GM12891 (cell line): ENCODE results near the gene RGS10.

Source experiments
- DNase-seq: peaks from one replicate; pipeline ENCODE4 v3.0.0; 2011; ENCODE audit warnings: low spot score; ENCODE audit not compliant: insufficient read length
- FAIRE-seq: peaks from 2 replicates; lab custom pipeline; 2011; peaks lifted over from hg19 to GRCh38; lab: Jason Lieb, UNC
- PAX5 ChIP-seq: IDR thresholded peaks from 2 replicates; pipeline ENCODE4 v1.6.1; 2011; ENCODE audit warnings: low read length, moderate library complexity, mild to moderate bottlenecking; ENCODE audit not compliant: insufficient read depth, severe bottlenecking
- POLR2A ChIP-seq: IDR thresholded peaks from 2 replicates; pipeline ENCODE4 v1.6.1; 2011; ENCODE audit warnings: low read depth, low read length, control low read depth
- POLR2AphosphoS5 ChIP-seq: IDR thresholded peaks from 2 replicates; pipeline ENCODE4 v1.6.1; 2011; ENCODE audit warnings: low read depth, low read length, control low read depth
- POU2F2 ChIP-seq: IDR thresholded peaks from 2 replicates; pipeline ENCODE4 v1.6.1; 2011; ENCODE audit warnings: low read depth, mild to moderate bottlenecking, control low read depth, low read length, moderate library complexity
- SPI1 ChIP-seq: IDR thresholded peaks from 2 replicates; pipeline ENCODE4 v1.6.1; 2011; ENCODE audit warnings: low read depth, low read length, control low read depth
- TAF1 ChIP-seq: IDR thresholded peaks from 2 replicates; pipeline ENCODE4 v1.6.1; 2011; ENCODE audit warnings: low read depth, low read length, control low read depth

Gene RGS10

GRCh38 chr10:119500821-119501220 lies 41.7 kb downstream of the RGS10 start:
- DNase-seq (no peak), FAIRE-seq (peak; percentile 55)
- no peak for TF ChIP-seq POLR2AphosphoS5
- TF ChIP-seq SPI1, result no peak
- no peak for TF ChIP-seq POLR2A
- TF ChIP-seq TAF1, result no peak
- TF ChIP-seq PAX5, result no peak
- TF ChIP-seq POU2F2, result no peak

DNA sequence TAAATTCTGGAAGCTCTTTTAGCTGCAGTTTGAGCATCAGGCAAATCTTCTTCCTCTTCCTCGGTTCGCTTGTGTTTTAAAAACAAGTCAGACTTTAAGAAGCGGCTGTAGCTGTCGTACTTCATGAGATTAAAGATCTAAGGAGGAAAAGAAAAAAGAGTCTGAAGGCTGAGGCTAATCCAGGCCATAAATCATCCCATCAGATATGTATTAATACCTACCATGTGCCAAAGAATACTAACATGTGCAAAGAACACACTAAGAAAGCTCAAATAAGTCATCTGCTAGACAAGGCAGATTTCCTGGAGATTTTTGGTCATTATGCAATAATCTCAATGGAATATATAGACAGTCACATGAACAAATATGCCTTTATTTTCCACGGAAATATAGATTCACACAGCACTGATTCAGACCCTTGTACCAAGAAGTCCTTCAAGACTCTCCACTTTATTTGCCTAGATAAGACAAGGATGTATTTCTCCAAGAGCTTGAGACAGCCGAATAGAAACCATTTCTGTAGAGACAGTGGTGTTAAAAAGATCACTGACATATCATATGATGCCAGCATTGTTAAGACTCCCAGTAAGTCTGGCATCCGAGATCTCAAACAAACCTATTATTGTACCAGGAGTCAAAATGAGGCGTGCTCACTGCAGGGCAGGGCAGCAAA lies 42.3 kb downstream of the RGS10 start:
- FAIRE-seq, result peak; percentile 48
- TF ChIP-seq TAF1 (no peak), POU2F2 (no peak), POLR2AphosphoS5 (no peak), PAX5 (no peak), POLR2A (no peak), SPI1 (no peak)
- no peak for DNase-seq

GRCh38 chr10:119499677-119500002 lies 42.9 kb downstream of the RGS10 start:
- FAIRE-seq (no peak), DNase-seq (no peak)
- TF ChIP-seq PAX5 (no peak), TAF1 (no peak)

DNA sequence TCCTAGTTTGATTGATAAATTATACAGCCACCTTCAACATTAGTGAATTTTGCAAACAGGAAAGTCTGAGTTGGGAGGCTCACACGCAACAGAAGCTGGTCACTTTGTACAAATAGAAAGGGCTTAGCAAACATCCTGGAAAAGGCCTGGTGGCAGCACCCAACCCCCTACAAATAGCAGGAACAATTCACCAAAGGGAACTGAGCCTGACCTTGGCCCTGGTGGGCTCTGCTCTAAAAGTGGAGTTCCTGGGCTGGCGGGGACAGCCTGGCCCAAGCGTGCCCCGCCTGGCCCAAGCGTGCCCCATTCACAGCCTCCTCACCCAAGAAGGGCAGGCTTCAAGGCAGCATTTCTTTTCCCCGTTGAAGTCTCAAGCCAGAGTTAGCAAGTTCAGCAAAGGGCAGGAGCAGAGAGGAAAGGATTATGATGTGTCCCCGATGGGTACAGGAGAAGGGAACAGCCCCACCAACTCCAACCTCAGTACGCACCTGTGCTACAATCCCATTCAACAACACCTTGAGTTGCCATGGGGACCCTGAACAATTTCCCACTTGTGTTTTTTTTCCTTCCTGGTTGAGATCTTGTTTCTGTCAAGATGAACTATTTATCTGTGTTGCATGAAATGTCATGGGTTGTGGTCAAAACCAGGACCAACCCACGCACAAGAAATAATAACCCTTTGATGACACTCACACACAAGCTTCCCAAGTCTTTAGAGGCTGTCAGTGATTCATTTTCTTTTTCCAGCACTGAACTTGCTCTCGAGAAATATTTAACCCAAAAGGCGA lies 43.4 kb downstream of the RGS10 start:
- DNase-seq, result no peak
- TF ChIP-seq POU2F2 (no peak), TAF1 (no peak), POLR2AphosphoS5 (no peak), POLR2A (no peak), SPI1 (no peak), PAX5 (no peak)
- FAIRE-seq, result peak; percentile 72

- DNase-seq (no peak), FAIRE-seq (no peak)
- no peak for TF ChIP-seq POLR2AphosphoS5
- no peak for TF ChIP-seq SPI1
- no peak for TF ChIP-seq PAX5
- no peak for TF ChIP-seq POU2F2
- no peak for TF ChIP-seq TAF1
- TF ChIP-seq POLR2A, result no peak
Observed at GRCh38 chr10:119497243-119497642, 45.3 kb downstream of the RGS10 start.

DNA sequence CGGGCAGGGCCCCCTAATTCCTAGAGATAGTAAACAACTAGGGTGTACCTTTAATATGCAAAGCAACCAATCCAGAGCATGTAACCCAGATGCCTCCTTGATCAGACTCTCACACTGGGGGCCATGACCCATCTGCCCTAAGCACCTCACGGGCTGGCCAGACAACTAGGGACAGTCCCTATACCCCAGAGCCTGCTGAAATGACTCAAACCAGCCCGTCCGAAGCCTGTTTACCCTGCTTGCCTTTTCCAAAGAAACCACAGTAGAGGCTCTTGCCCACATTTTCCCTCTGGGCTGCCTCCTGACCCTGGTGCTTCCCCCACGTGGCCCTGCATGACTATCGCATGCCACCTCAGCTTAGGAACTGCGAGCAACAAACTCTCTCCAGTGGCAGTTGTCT lies 46.2 kb downstream of the RGS10 start:
- TF ChIP-seq SPI1, result no peak
- TF ChIP-seq POU2F2, result peak; percentile 75; the same call in 1 of the 2 replicates
- TF ChIP-seq POLR2A, result no peak
- DNase-seq, result no peak
- FAIRE-seq, result peak; percentile 86

DNA sequence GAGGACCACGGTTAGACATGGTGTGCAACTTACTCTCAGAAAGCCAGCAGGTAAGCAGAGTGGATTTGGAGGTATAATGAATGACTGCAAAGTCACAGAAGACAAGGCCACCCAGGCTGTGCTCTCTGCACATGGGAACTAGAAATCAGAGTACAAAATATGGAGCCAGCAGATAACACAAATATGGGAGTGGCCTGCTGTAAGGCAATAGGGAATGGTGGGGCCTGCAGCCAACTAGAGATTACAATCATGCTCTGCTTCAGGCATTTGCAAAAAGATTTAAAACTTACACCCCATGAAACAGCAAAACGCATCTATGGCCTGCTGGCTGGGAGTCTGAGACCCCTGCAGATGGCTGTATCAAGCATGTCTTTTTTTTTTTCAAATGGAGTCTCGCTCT lies 47.0 kb downstream of the RGS10 start:
- DNase-seq, result no peak
- FAIRE-seq, result no peak
- TF ChIP-seq TAF1 (no peak), SPI1 (no peak), POLR2A (no peak), POU2F2 (no peak), POLR2AphosphoS5 (no peak), PAX5 (no peak)

DNA sequence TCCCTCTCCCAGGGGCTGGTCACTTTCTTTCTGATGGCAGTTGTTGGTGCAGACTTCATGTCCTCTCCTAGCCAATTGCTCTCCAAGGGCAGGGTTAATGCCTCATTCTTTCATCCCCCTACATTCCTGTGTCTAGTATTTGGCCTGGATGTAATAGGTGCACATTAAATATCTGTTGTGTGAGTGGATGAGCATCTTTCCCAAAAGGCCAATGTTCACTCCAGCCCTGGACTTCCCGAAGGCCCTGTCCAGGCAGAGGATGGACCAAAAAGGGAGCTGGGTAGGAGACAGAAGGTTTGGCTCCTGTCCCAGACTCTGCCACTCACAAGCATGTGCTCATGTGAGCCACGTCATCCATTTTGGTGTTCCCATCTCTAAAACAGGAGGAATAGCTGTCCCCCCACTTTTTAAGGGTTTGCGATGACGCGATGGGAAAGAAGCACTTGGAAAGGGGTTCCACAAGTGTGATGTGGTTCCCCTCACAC lies 47.5 kb downstream of the RGS10 start:
- no peak for FAIRE-seq
- DNase-seq, result no peak
- TF ChIP-seq POLR2AphosphoS5 (no peak), POU2F2 (no peak), PAX5 (no peak), TAF1 (no peak), SPI1 (no peak), POLR2A (no peak)

DNA sequence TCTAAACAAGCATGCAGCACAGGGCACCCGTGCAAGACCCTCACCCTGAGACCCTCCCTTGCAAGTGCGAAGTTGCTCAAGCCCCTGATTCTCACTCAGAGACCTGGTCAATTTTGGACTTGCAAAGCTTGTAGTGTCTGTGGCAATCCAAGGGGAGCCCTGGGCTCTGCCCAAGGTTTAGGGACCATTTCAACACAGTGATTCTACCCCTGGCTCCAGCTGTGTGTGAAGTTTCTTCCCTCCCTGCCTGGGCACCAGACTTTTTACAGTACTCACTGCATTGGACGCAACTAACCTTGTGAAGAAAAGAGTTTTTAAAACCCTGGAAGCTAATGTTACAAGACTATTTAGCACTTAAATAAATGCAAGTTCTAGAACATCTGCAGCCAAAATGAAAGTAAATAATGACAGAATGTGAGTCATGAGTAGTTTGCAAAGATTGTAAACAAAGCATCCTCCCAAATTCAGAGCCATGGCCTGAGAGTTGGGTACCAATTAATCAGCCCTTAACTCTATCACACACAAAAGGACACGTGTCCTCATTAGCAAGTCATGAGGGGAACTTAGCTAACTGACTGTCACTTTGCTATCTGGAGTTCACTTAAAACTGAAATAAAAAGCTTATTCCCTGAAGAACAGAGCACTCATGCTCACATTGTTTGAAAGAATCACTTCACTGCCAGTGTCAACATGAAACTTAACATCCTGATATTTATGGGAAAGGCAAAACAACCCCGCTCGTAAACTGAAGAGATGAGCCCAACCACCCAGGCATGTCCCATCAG lies 48.1 kb downstream of the RGS10 start:
- no peak for DNase-seq
- TF ChIP-seq POLR2A (no peak), SPI1 (no peak), POLR2AphosphoS5 (no peak), TAF1 (no peak), PAX5 (no peak), POU2F2 (no peak)
- FAIRE-seq, result peak; percentile 48
